Ovary (tissue), 9 donors: ENCODE results near the gene ARHGEF40. TPM values are rescaled to one million over a fixed set of nuclear protein-coding genes. Genes with fewer than 3 reads are reported as not detected.
A peak's percentile ranks its signal among the peaks of the same experiment; 100 is the strongest.
"Not testable (repeated sequence)": the region's sequence is repeated elsewhere in the genome, so short reads cannot be mapped to it uniquely, and the experiment has no call there.

Source experiments
- DNase-seq, 5 donors: peaks; one replicate each; pipeline ENCODE4 v3.0.0-alpha.2; 2019 to 2020
- H3K27ac ChIP-seq, 2 donors: fragments of 200-600 bp; one replicate each; pipeline versions ENCODE4 v1.5.1 to v1.8.0; 2019 to 2022
- H3K27me3 ChIP-seq: fragments of 200-600 bp; one replicate; pipeline ENCODE4 v1.8.0; 2022
- H3K36me3 ChIP-seq: fragments of 200-600 bp; sonication (generic); one replicate; pipeline ENCODE4 v1.5.1; 2019
- H3K4me1 ChIP-seq: one replicate; pipeline ENCODE4 v1.8.1; 2013; ENCODE audit warnings: mild to moderate bottlenecking, moderate library complexity; ENCODE audit not compliant: insufficient read depth
- H3K4me3 ChIP-seq: fragments of 200-600 bp; sonication (generic); one replicate; pipeline ENCODE4 v1.5.1; 2017
- H3K9me3 ChIP-seq, 2 donors: fragments of 200-600 bp in 1 of 2; sonication (generic) in 1 of 2; one replicate each; pipeline versions ENCODE4 v1.5.1 to v1.8.1; 2013 to 2019; ENCODE audit warnings: mild to moderate bottlenecking in 1 of 2, moderate library complexity in 1 of 2
- CTCF ChIP-seq, 3 donors: fragments of 450-650 bp in 2 of 3; fragments of 200-600 bp in 1 of 3; IDR thresholded peaks; one replicate each; pipeline versions ENCODE4 v1.5.1 to v1.8.0; 2016 to 2022; ENCODE audit warnings: antibody characterized with exemption in 3 of 3, mild to moderate bottlenecking in 1 of 3
- EP300 ChIP-seq: sonication (generic); formaldehyde crosslinking; IDR thresholded peaks from one replicate; pipeline ENCODE4 v1.6.1; 2017; ENCODE audit warnings: antibody characterized with exemption
- POLR2A ChIP-seq: fragments of 450-650 bp; IDR thresholded peaks from one replicate; pipeline ENCODE4 v1.6.1; 2017; ENCODE audit warnings: antibody characterized with exemption, mild to moderate bottlenecking, moderate library complexity
- WGBS, 3 donors: extraction: QIAGEN DNeasy Blood & Tissue Kit in 1 of 3; methylation state at CpG; one replicate each; pipeline versions ENCODE4 v1.1.5 to v1.1.7; 2013 to 2017; 5-methylcytosine and 5-hydroxymethylcytosine counted together
- intact Hi-C, 4 donors: fragments of 100-400 bp; cut with DNase I; formaldehyde crosslinking; loops; one replicate each; pipeline versions ENCODE4 v1.11.0 to v1.15.1; 2022 to 2023
- polyA plus RNA-seq, 2 donors: library from polyadenylated mRNA; stranded (reverse); fragments of 200-250 nt in 1 of 2; fragments of 350-450 nt in 1 of 2; fragmentation: Illumina TruSeq in 1 of 2; extraction: RNeasy Lipid Tissue Mini Kit (QIAGEN cat#74804) in 1 of 2; gene quantifications; one replicate each; pipeline ENCODE4 v1.2.3, GENCODE V29; 2013 to 2014
- total RNA-seq, 7 donors: library from RNA; depleted of rRNA in 2 of 7; stranded (reverse); fragments of >200 nt in 2 of 7; fragmentation: NEBNext Ultra II Directional in 3 of 7; extraction: Animal tissue kit (Norgen Biotek cat#: 25700) in 3 of 7; gene quantifications; one replicate each; pipeline versions ENCODE4 v1.1.0 to v1.2.4, GENCODE V29; 2016 to 2023
- donor health status: DM: no; HTN: no; CAD: no; lungs with moderate emphysema.
- donor health status: DM: no; HTN: no; CAD: no.
- donor health status: Bipolar disorder and iron deficiency.
- donor health status: DM: yes; HTN: yes; CAD: no.
- donor health status: DM: no; HTN: no; CAD: no.
- donor health status: DM: yes; HTN: yes; CAD: no.

The ARHGEF40 gene
- total and polyA plus RNA-seq, 9 donors, result 29.8 to 98.3 (median 52.4) TPM

DNA sequence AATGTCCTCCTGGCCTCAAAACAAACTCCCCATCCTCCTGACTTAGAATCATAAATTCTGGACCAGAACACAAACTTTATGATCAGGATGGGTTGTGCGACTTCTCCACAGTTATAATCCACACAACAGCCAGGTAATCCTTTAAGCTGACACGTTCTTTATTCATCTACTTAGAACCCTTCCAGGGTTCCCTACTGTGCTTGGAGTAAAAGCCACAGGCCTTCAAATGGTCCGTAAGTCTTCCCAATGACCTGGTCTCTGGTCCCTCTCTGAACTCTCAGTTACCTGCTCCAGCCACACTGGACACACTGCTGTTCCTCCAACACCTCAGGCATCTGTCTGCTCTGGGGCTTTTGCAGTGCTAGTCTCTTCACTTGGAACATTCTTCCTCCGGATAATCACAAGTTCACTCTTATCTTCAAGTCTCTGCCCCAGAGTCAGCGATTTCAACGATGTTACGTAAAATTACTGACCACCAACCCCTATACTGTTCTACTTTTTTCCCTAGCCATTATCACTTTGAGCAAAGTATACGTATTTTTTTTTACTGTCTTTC, 29.7 kb upstream of the ARHGEF40 start:
- no peaks in the 10 kb centered on the region for H3K9me3 ChIP-seq
- DNase-seq, result no peak
- H3K4me3 ChIP-seq, result no peak overlapping the region
- 56 to 62% (median 57%) methylated on average over 8 of the region's 8 CpGs for WGBS, 3 donors
- peaks cover 8% of the 10 kb centered on the region for H3K4me1 ChIP-seq
- no peaks in the 10 kb centered on the region for H3K27me3 ChIP-seq
- no peaks in the 10 kb centered on the region for H3K36me3 ChIP-seq
- intact Hi-C loops, result loop anchor here in 3 of 4 donors (1.0 to 10.0 kb wide), 3 partner anchors 25 to 46 kb away; partner anchors contain the start of gene SLC39A2 (in 1 of the 3)
- TF ChIP-seq CTCF (IDR thresholded peaks at IDR 0.05), result peak in 1 of 3 donors; percentile 3
- no peak for TF ChIP-seq POLR2A
- H3K27ac ChIP-seq, result peak overlapping the region in 1 of 2 donors; percentile 55

DNA sequence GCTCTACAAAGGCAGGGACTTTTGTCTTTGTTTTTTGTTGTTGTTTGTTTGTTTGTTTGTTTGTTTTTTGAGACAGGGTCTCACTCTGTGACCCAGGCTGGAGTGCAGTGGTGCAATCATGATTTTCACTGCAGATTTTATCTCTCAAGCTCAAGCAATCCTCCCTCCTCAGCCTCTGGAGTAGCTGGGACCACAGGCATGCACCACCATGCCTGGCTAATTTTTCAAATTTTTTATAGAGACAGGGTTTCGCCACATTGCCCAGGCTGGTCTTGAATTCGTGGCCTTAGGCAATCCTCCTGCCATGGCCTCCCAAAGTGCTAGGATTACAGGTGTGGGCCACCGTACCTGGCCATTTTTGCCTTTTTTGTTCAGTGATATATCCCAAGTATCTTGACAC, 29.2 kb upstream of the ARHGEF40 start:
- H3K9me3 ChIP-seq, DNase-seq, H3K27me3 ChIP-seq, H3K4me1 ChIP-seq, H3K27ac ChIP-seq, H3K4me3 ChIP-seq, H3K36me3 ChIP-seq: not testable (repeated sequence)
- intact Hi-C loops, result loop anchor here in 3 of 4 donors (1.0 to 10.0 kb wide), 3 partner anchors 26 to 46 kb away; partner anchors contain the start of gene SLC39A2 (in 1 of the 3)
- WGBS, 3 donors, result 80 to 90% (median 84%) methylated on average over 3 of the region's 3 CpGs

DNA sequence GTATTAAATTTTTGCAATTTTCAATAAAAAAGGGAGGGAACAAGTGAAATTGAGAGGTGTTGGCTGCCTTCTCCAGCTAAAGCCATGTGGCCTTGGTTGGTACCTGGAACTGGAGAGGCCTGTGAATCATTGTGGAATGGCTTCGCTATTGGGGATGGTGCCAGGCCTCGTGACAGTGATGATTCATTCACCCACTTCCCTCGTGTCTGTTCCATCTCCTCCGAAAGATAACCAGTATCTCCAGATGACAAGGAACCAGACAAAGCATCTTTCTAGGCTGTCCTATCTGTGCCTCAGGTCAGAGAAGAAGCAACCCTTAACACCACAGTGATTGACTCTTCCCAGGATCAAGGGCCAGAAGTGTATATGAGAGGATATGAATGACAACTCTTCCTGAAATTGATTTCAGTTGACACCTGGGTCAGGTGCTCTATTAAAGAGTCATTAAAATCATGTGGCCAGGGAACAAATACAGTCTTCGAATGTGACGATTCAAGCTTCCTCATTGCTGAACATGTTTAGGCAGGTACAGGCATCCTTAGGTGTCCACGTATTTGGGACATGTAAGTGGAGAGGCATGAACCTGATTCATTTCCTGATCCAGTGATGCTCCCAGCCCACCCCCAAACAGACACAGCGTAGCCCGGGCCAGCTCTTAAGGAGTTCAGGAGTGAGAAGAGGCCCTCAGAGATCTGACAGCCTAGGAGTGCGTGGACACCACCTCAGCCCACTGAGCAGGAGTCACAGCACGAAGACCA, 28.2 kb upstream of the ARHGEF40 start, which contains the start of gene RNASE7:
TSS of gene RNASE7 (plus strand) at position 687 of the 758 bp plus-strand sequence. CDS start 631 bp downstream, outside the sequence.
- H3K4me1 ChIP-seq, result peaks cover 8% of the 10 kb centered on the region
- 71 to 74% (median 72%) methylated on average over 11 of the region's 11 CpGs for WGBS, 3 donors
- no peaks in the 10 kb centered on the region for H3K36me3 ChIP-seq
- H3K27ac ChIP-seq, result no peak within 1 kb of the TSS
- no peak for TF ChIP-seq POLR2A
- no peak for TF ChIP-seq CTCF (IDR thresholded peaks at IDR 0.05)
- no peak for TF ChIP-seq EP300
- no peaks in the 10 kb centered on the region for H3K9me3 ChIP-seq
- no peak within 1 kb of the TSS for H3K4me3 ChIP-seq
- intact Hi-C loops, result loop anchor here in 2 of 4 donors (2.0 to 10.0 kb wide), 2 partner anchors 27 to 47 kb away; partner anchors contain the start of gene SLC39A2 (in 1 of the 2)
- no peaks in the 10 kb centered on the region for H3K27me3 ChIP-seq
- DNase-seq, result no peak

DNA sequence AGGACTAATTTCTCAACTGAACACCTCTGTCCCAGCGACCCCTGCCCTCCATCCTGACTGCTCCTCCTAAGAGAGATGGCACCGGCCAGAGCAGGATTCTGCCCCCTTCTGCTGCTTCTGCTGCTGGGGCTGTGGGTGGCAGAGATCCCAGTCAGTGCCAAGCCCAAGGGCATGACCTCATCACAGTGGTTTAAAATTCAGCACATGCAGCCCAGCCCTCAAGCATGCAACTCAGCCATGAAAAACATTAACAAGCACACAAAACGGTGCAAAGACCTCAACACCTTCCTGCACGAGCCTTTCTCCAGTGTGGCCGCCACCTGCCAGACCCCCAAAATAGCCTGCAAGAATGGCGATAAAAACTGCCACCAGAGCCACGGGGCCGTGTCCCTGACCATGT, 27.2 kb upstream of the ARHGEF40 start:
- Histone ChIP-seq H3K4me3 (no peak overlapping the region), H3K9me3 (no peaks in the 10 kb centered on the region), H3K27ac (no peak overlapping the region), H3K4me1 (peaks cover 5% of the 10 kb centered on the region), H3K36me3 (no peaks in the 10 kb centered on the region), H3K27me3 (no peaks in the 10 kb centered on the region)
- no peak for TF ChIP-seq POLR2A
- WGBS, 3 donors, result 62 to 69% (median 62%) methylated on average over 8 of the region's 8 CpGs
- DNase-seq, result no peak
- intact Hi-C loops, result loop anchor here in 1 of 4 donors (10.0 kb wide), 1 partner anchor 48 kb away; the partner anchor contains the start of gene SLC39A2

DNA sequence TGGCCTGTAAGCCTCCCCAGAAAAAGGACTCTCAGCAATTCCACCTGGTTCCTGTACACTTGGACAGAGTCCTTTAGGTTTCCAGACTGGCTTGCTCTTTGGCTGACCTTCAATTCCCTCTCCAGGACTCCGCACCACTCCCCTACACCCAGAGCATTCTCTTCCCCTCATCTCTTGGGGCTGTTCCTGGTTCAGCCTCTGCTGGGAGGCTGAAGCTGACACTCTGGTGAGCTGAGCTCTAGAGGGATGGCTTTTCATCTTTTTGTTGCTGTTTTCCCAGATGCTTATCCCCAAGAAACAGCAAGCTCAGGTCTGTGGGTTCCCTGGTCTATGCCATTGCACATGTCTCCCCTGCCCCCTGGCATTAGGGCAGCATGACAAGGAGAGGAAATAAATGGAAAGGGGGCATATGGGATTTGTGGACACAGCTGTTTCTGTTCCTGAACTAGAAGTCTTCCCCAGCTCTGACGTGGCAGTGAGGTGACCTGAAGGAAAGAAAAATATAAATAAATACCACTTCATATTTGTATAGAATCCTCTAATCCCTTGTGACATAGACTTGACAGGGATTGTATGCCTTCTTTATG, 26.6 kb upstream of the ARHGEF40 start:
- H3K36me3 ChIP-seq, result no peaks in the 10 kb centered on the region
- H3K9me3 ChIP-seq, result no peaks in the 10 kb centered on the region
- H3K27ac ChIP-seq, result no peak overlapping the region
- peaks cover 7% of the 10 kb centered on the region for H3K4me1 ChIP-seq
- no peak for TF ChIP-seq CTCF (IDR thresholded peaks at IDR 0.05)
- no peak for DNase-seq
- WGBS, 3 donors, result 26 to 33% (median 32%) methylated on average over 2 of the region's 2 CpGs
- no peaks in the 10 kb centered on the region for H3K27me3 ChIP-seq
- intact Hi-C loops, result loop anchor here in 1 of 4 donors (10.0 kb wide), 1 partner anchor 49 kb away; the partner anchor contains the start of gene SLC39A2
- H3K4me3 ChIP-seq, result no peak overlapping the region
